ENCODE measurements around the gene ISG15.
"Not testable (repeated sequence)": the region's sequence is repeated elsewhere in the genome, so short reads cannot be mapped to it uniquely, and the experiment has no call there.

The ISG15 gene

DNA sequence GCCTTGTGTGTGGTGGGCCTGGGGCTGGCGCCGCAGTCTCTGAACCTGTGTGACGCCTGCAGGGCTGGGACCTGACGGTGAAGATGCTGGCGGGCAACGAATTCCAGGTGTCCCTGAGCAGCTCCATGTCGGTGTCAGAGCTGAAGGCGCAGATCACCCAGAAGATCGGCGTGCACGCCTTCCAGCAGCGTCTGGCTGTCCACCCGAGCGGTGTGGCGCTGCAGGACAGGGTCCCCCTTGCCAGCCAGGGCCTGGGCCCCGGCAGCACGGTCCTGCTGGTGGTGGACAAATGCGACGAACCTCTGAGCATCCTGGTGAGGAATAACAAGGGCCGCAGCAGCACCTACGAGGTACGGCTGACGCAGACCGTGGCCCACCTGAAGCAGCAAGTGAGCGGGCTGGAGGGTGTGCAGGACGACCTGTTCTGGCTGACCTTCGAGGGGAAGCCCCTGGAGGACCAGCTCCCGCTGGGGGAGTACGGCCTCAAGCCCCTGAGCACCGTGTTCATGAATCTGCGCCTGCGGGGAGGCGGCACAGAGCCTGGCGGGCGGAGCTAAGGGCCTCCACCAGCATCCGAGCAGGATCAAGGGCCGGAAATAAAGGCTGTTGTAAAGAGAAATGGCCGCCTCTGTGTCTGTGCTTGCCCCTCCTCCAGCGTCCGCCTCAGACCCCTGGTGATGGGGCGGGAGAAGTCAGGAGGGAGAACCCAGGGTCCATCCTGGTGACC is 788 bp downstream of the ISG15 start:
- no peak for DNase-seq

DNA sequence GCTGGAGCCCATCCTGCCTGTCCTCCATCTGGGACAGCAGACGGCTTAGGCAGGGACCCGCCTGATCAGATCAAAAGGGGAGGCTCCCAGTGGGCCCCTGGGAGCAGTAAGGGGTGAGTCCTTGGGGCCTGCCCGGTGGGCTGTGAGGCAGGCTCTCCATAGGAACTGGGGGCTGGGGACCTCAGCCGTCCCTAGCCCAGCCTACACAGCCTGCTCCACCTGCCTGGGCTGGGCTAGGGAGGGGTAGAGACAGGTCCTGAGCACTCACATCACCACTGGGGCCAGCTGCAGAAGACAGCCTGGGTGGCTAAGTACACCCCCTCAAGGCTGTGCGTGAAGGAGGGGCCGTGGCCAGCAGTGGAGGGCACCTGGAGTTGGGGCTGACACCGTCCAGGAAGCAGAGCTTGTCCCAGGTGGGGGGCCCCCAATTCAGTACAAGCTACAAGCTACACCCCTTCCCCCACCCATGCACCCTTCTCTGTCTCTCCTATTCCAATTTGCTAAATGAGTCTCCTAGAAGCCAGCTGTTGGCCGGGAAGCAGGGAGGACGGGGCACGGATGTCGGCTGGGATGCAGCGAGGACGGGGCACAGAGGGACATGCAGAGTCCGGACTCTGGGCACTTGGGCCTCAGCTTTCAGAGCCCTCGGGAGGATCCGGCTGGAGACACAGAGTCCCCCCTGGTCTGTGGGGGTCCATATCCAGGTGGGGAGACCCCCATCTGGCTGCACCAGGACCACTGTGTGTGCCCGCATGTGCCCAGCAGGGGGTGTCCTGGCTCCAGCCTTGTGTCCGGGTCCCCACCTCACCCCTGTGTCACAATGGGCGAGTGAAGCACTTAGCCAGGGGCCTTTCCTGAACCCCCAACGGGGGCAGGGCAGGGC is 1.7 kb downstream of the ISG15 start:
- peak; percentile 65 for DNase-seq

DNA sequence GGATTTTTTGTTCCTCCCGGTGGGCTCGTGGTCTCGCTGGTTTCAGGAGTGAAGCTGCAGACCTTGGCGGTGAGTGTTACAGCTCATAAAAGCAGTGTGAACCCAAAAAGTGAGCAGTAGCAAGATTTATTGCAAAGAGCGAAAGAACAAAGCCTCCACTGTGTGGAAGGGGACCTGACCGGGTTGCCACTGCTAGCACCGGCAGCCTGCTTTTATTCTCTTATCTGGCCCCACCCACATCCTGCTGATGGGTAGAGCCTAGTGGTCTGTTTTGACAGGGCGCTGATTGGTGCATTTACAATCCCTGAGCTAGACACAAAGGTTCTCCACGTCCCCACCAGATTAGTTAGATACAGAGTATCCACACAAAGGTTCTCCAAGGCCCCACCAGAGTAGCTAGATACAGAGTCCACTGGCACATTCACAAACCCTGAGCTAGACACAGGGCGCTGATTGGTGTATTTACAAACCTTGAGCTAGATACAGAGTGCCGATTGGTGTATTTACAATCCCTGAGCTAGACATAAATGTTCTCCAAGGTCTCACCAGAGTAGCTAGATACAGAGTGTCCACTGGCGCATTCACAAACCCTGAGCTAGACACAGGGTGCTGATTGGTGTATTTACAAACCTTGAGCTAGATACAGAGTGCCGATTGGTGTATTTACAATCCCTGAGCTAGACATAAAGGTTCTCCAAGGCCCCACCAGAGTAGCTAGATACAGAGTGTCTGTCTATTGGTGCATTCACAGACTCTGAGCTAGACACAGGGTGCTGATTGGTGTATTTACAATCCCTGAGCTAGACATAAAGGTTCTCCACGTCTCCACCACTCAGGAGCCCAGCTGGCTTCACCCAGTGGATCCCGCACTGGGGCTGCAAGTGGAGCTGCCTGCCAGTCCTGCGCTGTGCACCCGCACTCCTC is 4.4 kb downstream of the ISG15 start:
- DNase-seq, result not testable (repeated sequence)

DNA sequence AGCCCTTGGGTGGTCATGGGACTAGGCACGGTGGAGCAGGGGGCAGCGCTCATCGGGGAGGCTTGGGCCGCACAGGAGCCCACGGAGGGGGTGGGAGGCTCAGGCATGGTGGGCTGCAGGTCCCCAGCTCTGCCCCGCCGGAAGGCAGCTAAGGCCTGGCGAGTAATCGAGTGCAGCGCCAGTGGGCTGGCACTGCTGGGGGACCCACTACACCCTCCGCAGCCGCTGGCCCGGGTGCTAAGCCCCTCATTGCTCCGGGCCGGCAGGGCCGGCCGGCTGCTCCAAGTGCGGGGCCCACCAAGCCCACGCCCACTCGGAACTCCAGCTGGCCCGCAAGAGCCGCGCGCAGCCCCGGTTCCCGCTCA is 5.0 kb downstream of the ISG15 start:
- not testable (repeated sequence) for DNase-seq

DNA sequence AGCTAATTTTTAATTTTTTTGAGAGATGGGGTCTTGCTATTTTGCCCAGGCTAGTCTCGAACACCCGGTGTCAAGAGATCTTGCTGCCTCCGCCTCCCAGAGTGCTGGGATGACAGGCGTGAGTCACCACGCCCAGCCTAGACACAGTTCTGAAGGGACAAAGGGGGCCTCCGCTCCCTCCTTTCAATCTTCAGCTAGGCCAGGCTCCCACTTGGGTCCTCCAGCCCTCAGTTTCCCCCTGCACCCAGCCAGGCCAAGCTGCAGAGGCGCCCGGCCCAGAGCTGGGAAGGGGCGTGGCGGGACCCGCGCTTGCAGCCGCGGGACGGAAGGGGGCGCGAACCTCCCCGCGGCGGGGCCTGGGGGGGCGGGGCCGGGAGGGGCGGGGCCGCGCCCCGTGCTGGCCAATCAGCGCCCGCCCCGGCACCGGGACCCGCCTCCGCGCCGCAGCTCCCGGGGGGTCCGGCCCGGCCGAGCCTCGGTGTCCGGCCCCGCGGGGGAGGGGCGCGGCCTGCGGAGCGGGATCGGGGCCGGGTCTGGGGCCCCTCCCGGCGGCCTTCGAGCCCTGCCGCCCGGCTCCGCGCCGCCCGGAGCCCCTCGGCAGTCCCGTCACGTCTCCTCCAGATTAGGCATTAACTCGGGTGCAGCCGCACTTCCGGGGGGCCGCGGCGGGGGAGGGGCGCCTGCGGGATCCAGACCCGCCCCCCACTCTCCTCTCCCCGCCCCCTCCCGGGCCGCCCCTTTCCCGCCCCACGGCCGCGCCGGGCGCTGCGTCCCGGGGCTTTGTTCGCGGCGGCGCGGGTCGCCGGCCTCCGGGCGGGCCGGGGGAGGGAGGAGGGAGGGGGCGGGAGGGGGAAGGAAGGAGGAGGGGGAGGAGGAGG is 6.1 kb downstream of the ISG15 start:
- DNase-seq, result peak; percentile 66

DNA sequence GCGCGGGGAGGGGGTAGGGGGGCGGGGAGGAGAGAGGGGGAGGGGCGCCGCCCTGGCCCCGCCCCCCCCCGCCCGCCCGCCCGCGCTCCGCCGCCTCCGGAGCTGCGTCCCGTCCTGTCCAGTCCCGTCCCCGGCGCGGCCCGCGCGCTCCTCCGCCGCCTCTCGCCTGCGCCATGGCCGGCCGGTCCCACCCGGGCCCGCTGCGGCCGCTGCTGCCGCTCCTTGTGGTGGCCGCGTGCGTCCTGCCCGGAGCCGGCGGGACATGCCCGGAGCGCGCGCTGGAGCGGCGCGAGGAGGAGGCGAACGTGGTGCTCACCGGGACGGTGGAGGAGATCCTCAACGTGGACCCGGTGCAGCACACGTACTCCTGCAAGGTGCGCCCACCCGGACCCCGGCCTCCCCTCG is 6.7 kb downstream of the ISG15 start, which contains the start of gene AGRN:
AGRN (plus strand) TSS at position 121 of the 405 bp plus-strand sequence; CDS start at position 174, 53 bp downstream.
- no peak for DNase-seq

DNA sequence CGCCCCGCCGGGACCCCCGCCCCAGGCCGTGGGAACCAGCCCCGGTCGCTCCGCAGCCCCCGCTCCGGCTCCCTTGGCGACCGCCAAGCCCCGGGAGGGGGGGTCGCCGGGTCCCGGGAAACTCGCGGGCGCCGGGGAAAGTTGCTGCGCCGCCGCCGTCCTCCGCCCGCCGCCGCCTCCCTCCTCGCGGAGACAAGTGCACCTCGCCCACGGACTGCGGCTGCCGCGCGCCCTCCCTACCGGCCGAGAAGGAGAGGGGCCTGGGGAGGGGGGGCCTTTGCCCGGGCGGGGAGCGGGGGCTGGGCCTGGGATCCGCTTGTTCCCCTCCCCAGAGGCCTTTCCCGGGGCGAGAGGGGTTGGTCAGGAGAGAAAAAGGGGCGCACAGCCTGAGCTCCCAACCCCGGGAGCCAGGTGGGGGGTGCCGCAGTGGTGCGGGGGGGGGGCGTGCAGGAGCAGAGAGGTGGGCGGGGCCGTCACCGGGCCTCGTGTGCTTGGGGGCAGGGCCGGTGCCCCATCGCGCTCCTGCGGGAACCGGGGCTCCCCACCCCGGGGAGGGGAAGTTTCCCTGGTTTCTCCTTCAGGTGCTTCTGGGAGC is 7.2 kb downstream of the ISG15 start:
- DNase-seq, result no peak

DNA sequence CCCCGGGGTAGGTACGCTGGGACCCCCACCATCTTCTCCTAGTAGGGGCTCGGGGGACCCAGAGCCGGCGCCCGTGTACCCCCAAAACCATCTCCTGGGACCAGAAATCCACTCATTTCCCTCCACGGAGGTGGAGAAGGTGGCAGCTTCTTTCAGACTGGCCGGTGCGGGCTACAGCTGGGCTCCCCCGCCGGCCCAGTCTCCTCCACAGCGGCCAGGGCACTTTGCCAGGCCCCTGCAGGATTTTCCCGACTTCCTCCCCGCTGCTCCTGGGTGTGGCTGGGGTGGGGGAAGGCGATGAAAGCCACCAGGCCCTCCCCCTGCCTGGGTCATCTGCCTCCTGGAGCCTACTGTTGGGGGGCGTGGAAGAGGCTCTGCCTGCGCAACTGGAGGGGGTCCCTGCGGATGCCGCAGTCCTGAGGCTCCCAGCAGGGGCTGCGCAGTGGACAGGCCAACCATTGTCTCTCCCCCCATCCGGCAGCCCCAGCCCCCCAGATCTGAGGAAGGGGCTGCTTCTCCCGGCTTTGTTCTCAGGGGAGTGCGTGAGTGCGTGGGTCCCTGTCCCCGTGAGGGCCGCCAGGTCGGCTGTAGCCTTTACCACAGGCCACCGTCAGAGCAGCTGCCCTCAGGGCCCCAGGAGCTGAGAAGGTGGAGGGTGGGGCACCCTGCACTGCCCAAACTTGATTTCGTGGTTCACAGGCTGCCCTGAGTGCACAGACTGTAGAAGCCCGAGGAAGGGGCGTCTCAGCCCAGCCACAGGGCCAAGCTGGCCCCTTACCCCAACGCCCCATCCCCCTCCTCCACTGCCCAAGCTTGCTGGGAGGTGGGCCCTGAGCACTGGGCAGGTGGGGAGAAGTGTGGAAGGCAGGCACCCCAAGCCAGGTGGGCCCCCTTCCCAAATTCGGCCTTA is 8.0 kb downstream of the ISG15 start:
- DNase-seq, result no peak

DNA sequence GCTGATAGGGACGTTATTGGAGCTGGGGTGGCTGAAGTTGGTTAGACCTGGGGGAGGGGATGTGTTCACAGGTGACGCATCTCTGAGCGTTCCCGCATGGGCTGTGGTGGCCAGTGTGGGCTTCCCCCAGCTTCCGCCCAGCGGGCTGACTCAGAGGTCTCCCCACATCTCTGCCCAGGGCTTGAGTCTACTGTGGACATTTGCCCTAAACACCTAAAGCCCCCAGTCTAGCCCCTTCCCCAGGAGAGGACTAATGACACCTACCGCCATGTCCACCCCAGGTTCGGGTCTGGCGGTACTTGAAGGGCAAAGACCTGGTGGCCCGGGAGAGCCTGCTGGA is 8.6 kb downstream of the ISG15 start:
- DNase-seq, result no peak

DNA sequence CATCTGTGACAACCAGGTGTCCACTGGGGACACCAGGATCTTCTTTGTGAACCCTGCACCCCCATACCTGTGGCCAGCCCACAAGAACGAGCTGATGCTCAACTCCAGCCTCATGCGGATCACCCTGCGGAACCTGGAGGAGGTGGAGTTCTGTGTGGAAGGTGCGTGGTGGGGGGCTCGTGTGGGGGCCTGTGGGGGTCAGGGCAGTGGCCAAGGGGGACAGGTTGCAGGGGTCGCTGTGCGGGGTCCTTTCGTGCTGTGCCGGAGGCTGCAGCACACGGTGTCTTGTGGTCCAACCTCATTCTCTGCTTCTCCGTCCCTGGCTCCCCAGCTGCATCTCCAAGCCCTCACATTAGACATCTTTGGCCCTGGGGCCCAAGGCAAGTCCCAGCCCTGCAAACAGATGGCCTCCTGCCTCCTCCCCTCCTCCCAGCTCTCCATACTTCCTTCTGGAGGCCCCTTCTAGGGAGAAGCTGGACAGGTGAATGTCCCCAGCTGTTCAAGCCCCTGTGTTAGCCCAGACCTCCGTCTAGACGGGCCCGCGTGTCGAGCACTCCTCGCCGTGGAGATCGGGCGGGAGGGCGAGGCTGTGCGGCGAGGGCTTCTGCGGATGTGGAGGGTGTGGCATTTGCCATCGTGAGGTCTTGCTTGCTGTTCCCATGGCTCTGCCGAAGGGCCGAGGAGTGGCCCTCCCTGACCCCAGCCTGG is 9.2 kb downstream of the ISG15 start:
- DNase-seq, result no peak

DNA sequence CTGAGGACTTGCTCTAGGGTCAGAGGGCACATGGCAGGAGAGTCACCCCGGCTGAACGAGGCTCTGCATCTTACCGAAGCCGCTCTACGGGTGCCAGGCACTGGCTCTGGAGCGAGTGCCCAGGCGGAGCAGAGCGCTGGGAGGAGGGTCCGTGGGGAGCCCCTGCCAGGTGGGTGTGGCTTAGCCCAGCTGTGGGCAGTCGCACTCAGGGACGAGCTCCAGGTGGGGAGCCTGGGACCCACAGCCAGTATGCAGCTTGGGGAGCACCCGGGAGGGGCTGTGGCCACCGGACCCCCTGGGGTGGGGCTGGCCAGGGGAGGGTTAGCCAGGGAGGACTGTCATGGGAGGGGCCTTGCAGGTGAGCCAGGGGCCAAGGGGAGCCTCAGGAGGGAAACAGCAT is 10.4 kb downstream of the ISG15 start:
- no peak for DNase-seq

DNA sequence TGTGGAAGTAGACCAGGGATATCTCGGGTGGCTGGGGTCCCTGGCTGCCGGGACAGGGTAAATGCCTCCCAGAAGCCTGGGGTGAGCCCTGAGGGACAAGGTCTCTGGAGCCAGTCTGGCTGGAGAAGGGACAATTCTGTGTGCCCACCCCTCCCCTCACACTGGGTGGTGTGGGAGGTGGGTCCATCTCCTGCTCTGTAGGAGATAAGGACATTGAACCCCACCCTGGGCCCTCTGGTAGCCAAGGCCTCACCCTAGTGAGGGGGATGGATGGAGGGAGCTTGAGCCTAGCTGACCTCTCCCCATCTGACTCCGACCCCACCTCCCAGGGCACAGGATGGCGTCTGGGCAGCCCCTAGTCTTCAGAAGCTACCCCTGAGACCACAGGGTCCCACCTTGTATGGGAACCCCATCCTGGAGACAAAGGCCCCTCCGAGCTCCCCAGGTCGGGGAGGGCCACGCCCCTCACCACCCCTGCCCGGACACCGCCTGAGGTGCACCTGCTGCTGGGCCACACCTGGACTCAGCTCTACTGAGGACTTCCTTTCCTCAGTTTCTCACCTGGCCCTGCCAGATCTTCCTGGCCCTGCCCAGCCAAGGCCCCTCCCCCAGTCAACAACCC is 11.0 kb downstream of the ISG15 start:
- no peak for DNase-seq

DNA sequence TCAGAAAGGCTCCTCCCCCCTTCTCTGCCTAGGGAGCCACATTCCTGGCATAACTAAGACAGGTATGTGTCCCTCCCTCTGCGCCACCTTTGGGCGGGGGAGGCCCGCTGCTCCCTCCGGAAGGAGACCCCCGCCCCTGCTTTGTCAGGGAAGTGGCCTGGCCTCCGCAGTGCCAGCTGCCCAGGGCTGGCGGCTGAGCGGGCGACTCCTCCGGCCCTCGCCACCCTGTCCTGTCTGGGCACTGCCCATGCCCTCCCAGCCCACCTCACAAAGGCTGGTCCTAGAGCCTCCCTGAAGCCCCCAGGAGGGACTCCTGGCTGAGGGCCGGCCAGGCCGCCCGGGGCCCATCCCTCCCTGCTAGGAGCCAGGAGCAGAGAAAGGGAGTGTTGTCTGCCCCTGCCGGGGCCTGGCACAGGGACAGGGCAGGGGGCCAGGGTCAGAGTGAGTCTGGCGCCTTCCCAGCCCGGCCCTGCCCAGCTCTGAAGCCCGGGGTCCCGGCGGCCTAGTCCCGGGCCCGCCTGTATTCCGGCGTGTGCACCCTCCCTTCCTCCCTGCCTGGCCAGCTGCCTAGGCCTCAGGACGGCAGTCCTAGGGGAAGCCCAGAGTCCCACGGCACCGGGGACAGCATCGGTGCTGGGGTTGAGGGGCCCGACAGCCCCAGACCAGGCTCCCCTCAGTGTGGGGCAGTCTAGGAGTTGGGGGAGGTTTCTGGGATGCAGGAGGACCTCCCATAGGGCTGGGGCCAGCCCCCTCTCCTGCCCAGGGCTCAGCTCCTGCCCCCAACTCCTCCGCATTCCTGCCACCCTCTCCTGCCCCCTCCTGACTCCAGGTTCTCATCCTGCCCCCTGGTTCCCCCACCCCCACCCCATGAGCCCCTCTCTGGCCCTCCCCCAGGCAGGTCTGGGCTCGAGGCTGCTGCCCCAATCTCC is 11.7 kb downstream of the ISG15 start:
- no peak for DNase-seq

DNA sequence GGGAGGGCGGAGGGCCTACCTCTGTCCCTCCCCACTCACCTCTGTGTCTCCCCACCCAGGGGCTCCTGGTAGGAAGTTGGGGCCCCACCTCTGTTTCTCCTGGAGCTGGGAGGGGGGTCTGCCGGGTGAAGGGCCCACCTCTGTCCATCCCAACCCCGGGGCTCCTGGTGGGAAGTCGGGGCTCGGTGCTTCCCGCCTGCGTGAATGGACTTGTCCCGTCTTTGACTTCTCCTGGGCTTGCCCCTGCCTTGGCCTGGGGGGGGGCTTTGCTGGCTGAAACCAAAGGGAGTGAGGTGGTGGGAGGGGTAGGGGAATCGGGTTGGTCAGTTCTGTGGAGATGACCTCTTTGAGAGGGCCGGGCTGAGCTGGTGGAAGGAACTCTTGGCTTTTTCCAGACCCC is 12.4 kb downstream of the ISG15 start:
- no peak for DNase-seq

DNA sequence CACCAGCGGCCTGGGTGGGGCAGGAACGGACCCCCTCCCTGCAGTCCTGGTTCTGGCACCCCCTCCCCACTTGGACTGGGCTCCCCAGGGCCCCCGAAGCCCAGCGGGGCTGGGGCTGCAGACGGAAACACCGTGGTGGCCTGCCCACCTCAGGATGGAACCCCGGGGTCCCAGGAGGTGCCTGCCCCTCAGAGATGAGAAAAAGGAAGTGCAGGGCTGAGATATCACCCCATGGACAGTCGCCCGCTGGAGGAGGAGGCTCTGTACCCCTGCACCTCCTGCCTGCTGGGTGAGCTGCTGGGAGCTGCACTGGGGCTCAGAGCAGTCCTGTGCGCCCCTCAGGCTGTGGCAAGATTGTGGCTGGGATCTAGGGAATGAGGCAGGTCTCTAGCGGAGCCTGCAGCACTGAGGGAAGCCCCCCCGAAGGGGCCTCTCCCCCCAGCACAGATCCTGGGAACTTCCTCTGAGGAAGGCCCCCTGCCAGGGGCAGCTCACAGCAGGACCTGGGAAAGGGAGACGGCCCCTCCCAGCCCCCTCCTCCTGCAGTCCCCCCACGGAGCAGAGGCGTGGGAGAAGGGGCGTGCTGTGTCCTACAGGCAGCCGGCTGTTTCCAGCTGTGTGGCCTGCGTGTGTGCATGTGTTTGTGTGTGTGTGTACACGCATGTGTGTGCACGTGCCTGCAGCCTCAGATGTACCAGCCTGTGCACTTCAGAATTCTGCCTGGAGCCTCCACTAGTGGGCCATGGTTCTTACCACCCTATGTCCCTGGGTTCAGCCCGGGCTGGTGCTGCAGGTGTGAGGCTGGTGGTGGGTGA is 13.5 kb downstream of the ISG15 start:
- DNase-seq, result no peak

DNA sequence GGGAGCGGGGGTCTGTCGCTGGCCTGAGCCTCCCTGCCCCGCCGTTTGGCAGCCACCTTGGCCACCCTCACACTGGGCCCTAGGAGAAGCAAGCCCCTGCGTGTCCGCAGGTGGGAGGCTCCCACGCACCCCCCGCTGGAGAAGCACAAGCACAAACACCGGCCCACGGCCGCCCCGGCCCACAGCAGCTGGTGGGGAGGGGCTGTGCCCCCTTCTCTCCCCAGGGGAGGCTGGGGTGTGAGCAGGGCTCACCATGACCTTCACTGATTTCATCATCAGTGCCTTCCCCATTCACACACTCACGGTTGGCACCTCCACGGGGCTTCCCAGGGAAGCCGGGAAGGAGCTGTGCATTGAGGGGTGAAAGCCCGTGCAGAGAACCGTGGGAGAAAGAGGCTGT is 14.5 kb downstream of the ISG15 start:
- no peak for DNase-seq

DNA sequence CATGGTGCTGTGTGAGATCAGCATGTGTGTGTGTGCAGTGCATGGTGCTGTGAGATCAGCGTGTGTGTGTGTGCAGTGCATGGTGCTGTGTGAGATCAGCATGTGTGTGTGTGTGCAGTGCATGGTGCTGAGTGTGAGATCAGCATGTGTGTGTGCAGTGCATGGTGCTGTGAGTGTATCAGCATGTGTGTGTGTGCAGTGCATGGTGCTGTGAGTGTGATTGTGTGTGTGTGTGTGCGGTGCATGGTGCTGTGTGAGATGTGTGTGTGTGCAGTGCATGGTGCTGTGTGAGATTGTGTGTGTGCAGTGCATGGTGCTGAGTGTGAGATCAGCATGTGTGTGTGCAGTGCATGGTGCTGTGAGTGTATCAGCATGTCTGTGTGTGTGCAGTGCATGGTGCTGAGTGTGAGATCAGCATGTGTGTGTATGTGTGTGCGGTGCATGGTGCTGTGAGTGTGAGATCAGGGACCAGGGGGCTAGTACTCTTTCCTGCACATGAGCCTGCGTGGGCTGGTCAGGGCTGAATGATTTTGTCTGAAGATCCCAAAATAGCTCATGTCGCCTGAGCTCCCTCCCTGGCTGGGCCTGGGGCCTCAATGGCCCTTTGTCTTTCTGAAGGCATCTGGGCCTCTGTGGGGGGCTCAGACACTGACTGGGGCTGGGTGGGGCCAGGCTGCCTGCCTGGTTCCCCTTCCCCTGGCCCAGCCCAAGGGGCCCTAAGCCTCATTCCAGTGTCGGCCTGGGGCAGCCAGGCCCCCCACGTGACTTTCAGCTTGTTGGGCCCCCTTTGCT is 17.8 kb downstream of the ISG15 start:
- not testable (repeated sequence) for DNase-seq

Measured in NCI-H2171 treated with DMSO at 0.1 percent for 48 hours (cell line).